DOHH2 (cell line): ENCODE results near the gene DENND6B.

ENCODE experiments used
- CTCF ChIP-seq: fragments of 200-600 bp; sonication (generic); IDR thresholded peaks from one replicate; pipeline ENCODE4 v1.5.1; 2014; ENCODE audit warnings: antibody characterized with exemption, mild to moderate bottlenecking, low read depth, low read length; ENCODE audit not compliant: poor library complexity, severe bottlenecking
- EZH2phosphoT487 ChIP-seq: fragments of 200-600 bp; sonication (generic); IDR thresholded peaks from 2 replicates; pipeline ENCODE4 v1.6.1; 2017; ENCODE audit warnings: borderline replicate concordance, mild to moderate bottlenecking, antibody characterized with exemption, low read length, moderate library complexity, mixed read lengths

DNA sequence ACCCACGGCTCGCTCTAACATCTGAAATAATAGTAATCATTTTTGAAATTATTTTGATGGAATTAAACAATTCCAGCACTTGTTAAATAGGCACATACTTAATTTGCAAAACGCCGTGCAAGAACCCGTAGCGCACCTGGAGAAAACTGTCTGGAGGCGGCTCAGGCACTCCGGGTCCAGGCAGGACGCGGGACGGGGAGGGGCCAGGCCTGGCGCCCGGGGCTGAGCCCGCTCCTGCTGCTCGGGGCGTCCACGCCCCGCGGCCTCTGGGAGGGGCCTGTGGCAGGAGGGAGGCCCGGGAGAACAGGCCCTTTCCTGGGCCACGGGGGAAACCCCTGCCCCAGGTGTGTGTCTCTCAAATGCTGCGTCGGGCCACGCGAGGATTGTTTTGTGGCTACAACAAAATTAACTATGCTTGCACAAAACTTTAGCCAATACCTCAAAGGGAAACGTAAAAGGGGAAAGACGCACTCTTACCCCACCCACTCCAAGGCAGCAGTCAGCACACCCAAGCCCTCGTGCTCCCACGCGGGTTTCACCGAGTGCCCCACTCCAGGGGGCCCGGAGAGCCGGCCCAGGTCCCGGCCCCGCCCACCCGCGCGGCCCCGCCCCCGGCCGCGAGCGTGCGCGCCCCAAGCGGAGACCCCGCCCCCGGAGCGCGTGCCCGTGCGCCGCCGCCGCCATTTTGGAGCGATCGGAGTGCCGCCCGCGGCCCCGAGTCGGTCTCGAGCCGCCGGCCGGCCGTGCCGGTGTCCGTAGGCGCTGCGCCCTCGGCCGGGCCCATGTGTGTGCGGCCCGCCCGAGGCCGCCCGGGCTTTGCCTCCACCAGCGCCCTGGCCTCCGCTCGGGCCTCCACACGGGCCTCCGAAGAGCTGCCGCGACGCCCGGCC, 16.1 kb upstream of the DENND6B start, which contains the start of gene PPP6R2:
- TF ChIP-seq CTCF (peak; percentile 7), EZH2phosphoT487 (no peak)
